Adrenal gland (tissue), 12 donors: ENCODE results near the gene BBS9. TPM values are rescaled to one million over a fixed set of nuclear protein-coding genes. Genes with fewer than 3 reads are reported as not detected.

ENCODE experiments used
- DNase-seq, 7 donors: peaks; one replicate each; pipeline ENCODE4 v3.0.0-alpha.2; 2019 to 2020
- H3K27ac ChIP-seq, 5 donors: fragments of 200-600 bp; sonication (generic) in 4 of 5; 1 replicate in 3 of 5; 2 replicates in 2 of 5; pipeline versions ENCODE4 v1.5.1 to v1.8.0; 2016 to 2020; ENCODE audit warnings: mild to moderate bottlenecking in 1 of 5
- H3K27me3 ChIP-seq: fragments of 200-600 bp; 2 replicates; pipeline ENCODE4 v1.8.0; 2021
- H3K36me3 ChIP-seq, 2 donors: fragments of 200-600 bp; replicated peaks in 1 of 2; 1 replicate in 1 of 2; 2 replicates in 1 of 2; pipeline versions ENCODE4 v1.5.1 to v1.8.0; 2018 to 2022
- H3K4me1 ChIP-seq, 2 donors: fragments of 200-600 bp; replicated peaks in 1 of 2; 1 replicate in 1 of 2; 2 replicates in 1 of 2; pipeline versions ENCODE4 v1.5.1 to v1.8.0; 2018 to 2021
- H3K4me3 ChIP-seq, 4 donors: fragments of 200-600 bp; sonication (generic) in 3 of 4; one replicate each; pipeline ENCODE4 v1.5.1; 2016 to 2018
- H3K9me3 ChIP-seq, 3 donors: fragments of 200-600 bp; sonication (generic) in 1 of 3; replicated peaks in 1 of 3; 1 replicate in 2 of 3; 2 replicates in 1 of 3; pipeline versions ENCODE4 v1.5.1 to v1.8.0; 2016 to 2021
- CTCF ChIP-seq, 6 experiments: fragments of 450-650 bp in 4 of 6; fragments of 200-600 bp in 2 of 6; sonication (generic) in 1 of 6; IDR thresholded peaks; 1 replicate in 5 of 6; 2 replicates in 1 of 6; pipeline versions ENCODE4 v1.5.1 to v1.8.0; 2016 to 2021; ENCODE audit warnings: antibody characterized with exemption in 6 of 6, mild to moderate bottlenecking in 2 of 6, moderate library complexity in 1 of 6
- POLR2A ChIP-seq, 2 donors: fragments of 450-650 bp; IDR thresholded peaks; one replicate each; pipeline ENCODE4 v1.6.1; 2017; ENCODE audit warnings: antibody characterized with exemption in 2 of 2, mild to moderate bottlenecking in 2 of 2, moderate library complexity in 1 of 2
- WGBS, 4 donors: extraction: QIAGEN DNeasy Blood & Tissue Kit in 2 of 4; methylation state at CpG; one replicate each; pipeline versions ENCODE4 v1.1.5 to v1.1.7; 2013 to 2017; 5-methylcytosine and 5-hydroxymethylcytosine counted together
- intact Hi-C, 2 donors: fragments of 100-400 bp; cut with DNase I; formaldehyde crosslinking; loops; one replicate each; pipeline versions ENCODE4 v1.14.1 to v1.15.0; 2022 to 2023
- polyA plus RNA-seq, 3 donors: library from polyadenylated mRNA; stranded (reverse); fragments of 200-250 nt in 2 of 3; fragments of 350-450 nt in 1 of 3; fragmentation: Illumina TruSeq in 1 of 3; extraction: RNeasy Lipid Tissue Mini Kit (QIAGEN cat#74804) in 1 of 3; gene quantifications; one replicate each; pipeline ENCODE4 v1.2.3, GENCODE V29; 2013 to 2014
- total RNA-seq, 9 donors: library from RNA; depleted of rRNA in 4 of 9; stranded (reverse); fragments of >200 nt in 4 of 9; fragments of 120-200 nt in 1 of 9; fragmentation: NEBNext Ultra II Directional in 1 of 9; extraction: Animal tissue kit (Norgen Biotek cat#: 25700) in 1 of 9; gene quantifications; one replicate each; pipeline versions ENCODE4 v1.1.0 to v1.2.4, GENCODE V29; 2013 to 2023
- donor health status: healthy with polysubstance abuse.
- donor health status: Bipolar disorder and iron deficiency.
- donor health status: DM: yes; HTN: yes; CAD: no.
- donor health status: DM: no; HTN: no; CAD: no.
- donor health status: DM: no; HTN: no; CAD: no.
- donor health status: DM: yes; HTN: yes; CAD: no.

BBS9 gene
- total and polyA plus RNA-seq, 12 donors, result 5.6 to 39.4 (median 21.7) TPM

GRCh38 chr7:33327427-33327826 lies 198.1 kb downstream of the BBS9 start:
- Histone ChIP-seq H3K9me3 (no peaks in the 10 kb centered on the region), H3K36me3 (no peaks in the 10 kb centered on the region), H3K27me3 (no peaks in the 10 kb centered on the region), H3K4me3 (no peak overlapping the region), H3K27ac (no peak overlapping the region), H3K4me1 (no peaks in the 10 kb centered on the region)
- no peak for DNase-seq
- intact Hi-C loops, result no loop called here
- 72 to 100% (median 93%) methylated on average over 1 of the region's 1 CpG for WGBS, 4 donors
- TF ChIP-seq POLR2A (IDR thresholded peaks at IDR 0.05), result no peak
- TF ChIP-seq CTCF (IDR thresholded peaks at IDR 0.05), result no peak

- no peak for DNase-seq
- Histone ChIP-seq H3K4me3 (no peak overlapping the region), H3K4me1 (no peaks in the 10 kb centered on the region), H3K9me3 (no peaks in the 10 kb centered on the region), H3K27ac (no peak overlapping the region), H3K27me3 (no peaks in the 10 kb centered on the region), H3K36me3 (no peaks in the 10 kb centered on the region)
- 80 to 90% (median 86%) methylated on average over 3 of the region's 3 CpGs for WGBS, 4 donors
- intact Hi-C loops, result no loop called here
- TF ChIP-seq POLR2A (IDR thresholded peaks at IDR 0.05) (no peak), CTCF (IDR thresholded peaks at IDR 0.05) (peak in 2 of 6 experiments; percentile 23 to 43)
Observed at GRCh38 chr7:33334349-33334748, 205.0 kb downstream of the BBS9 start.

- intact Hi-C loops, result no loop called here
- Histone ChIP-seq H3K4me1 (no peaks in the 10 kb centered on the region), H3K9me3 (no peaks in the 10 kb centered on the region), H3K4me3 (no peak overlapping the region), H3K27ac (no peak overlapping the region), H3K36me3 (no peaks in the 10 kb centered on the region), H3K27me3 (no peaks in the 10 kb centered on the region)
- WGBS, 4 donors, result 78 to 89% (median 84%) methylated on average over 2 of the region's 2 CpGs
- DNase-seq, result no peak
- TF ChIP-seq POLR2A (IDR thresholded peaks at IDR 0.05), result no peak
- no peak for TF ChIP-seq CTCF (IDR thresholded peaks at IDR 0.05)
Observed at GRCh38 chr7:33336820-33337219, 207.5 kb downstream of the BBS9 start.

- no peak for DNase-seq
- H3K4me3 ChIP-seq, result no peak overlapping the region
- no peak for TF ChIP-seq POLR2A (IDR thresholded peaks at IDR 0.05)
- no peak for TF ChIP-seq CTCF (IDR thresholded peaks at IDR 0.05)
- no peaks in the 10 kb centered on the region for H3K9me3 ChIP-seq
- no peaks in the 10 kb centered on the region for H3K4me1 ChIP-seq
- H3K36me3 ChIP-seq, result no peaks in the 10 kb centered on the region
- intact Hi-C loops, result no loop called here
- WGBS, 4 donors, result 86 to 91% (median 87%) methylated on average over 3 of the region's 3 CpGs
- H3K27ac ChIP-seq, result no peak overlapping the region
- no peaks in the 10 kb centered on the region for H3K27me3 ChIP-seq
Observed at GRCh38 chr7:33339074-33339790, 209.9 kb downstream of the BBS9 start.
